ENCODE results near the gene C3. TPM values are rescaled to one million over a fixed set of nuclear protein-coding genes. Genes with fewer than 3 reads are reported as not detected.

The C3 gene
- total RNA-seq, 1 experiment from 2014 or later, result 5.0 TPM

DNA sequence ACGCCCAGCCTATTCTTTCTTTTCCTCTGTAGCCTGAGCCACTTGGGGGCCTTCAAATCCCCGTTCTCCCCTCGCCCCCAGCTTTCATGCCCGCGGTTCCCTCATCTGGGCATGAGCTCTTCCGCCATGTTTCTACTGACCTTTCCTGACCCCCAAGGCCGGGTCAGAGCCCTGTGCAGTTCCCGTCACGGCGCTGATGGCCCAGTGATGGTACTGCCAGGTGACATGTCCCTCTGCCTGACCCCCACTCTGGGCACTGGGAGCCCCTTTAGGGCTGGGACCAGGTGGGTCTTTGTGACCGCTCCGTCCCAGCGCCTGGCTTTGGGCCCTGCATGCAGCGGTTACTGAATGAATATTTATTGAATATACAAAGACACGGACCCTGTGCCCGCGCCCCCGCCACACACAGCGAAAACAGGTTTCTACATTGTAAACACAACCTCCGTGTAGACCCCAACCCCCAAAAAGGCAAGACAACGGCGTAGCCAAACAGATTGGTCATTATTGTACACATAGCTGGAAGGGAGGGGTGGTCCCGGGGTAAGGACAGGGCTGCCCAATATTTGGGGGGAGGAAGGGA lies 9.2 kb upstream of the C3 start:
- ATAC-seq, result no peak
- Histone ChIP-seq H3K4me3 (ENCODE audit: low read depth in 2 of 2, low read length in 2 of 2) (no peak overlapping the region), H3K27ac (ENCODE audit: low read length) (no peak overlapping the region), H3K9me3 (ENCODE audit: control insufficient read depth, insufficient read depth, low read depth, low read length) (no peaks in the 10 kb centered on the region), H3K36me3 (ENCODE audit: control insufficient read depth, insufficient read depth, low read length) (no peaks in the 10 kb centered on the region), H3K4me1 (ENCODE audit: control insufficient read depth, insufficient read depth, low read length) (no peaks in the 10 kb centered on the region), H3K27me3 (ENCODE audit: control insufficient read depth, insufficient read depth, low read length) (no peaks in the 10 kb centered on the region)
- in situ Hi-C loops (cut with HindIII; ENCODE audit: low pct_unique_long_range_greater_than_20kb, low sequenced_read_pairs), result no loop called here
- POLR2A ChIA-PET, result no interaction called here
- CTCF ChIA-PET, result no interaction called here
- no TSS peak for BruUV-seq (replicated peaks)
- no peak for DNase-seq (ENCODE audit: low read depth, low spot score)
- no peak for TF ChIP-seq CTCF (IDR thresholded peaks at IDR 0.05)
- no peak for TF ChIP-seq TCF7L2 (IDR thresholded peaks at IDR 0.05; ENCODE audit: low read depth, low read length)
- no peak for TF ChIP-seq POLR2AphosphoS5 (IDR thresholded peaks at IDR 0.05; ENCODE audit: low read depth, low read length)
- no peak for TF ChIP-seq SIN3A (IDR thresholded peaks at IDR 0.05; ENCODE audit: borderline replicate concordance, insufficient read depth, low read depth, low read length)
- TF ChIP-seq, protein P1, sequence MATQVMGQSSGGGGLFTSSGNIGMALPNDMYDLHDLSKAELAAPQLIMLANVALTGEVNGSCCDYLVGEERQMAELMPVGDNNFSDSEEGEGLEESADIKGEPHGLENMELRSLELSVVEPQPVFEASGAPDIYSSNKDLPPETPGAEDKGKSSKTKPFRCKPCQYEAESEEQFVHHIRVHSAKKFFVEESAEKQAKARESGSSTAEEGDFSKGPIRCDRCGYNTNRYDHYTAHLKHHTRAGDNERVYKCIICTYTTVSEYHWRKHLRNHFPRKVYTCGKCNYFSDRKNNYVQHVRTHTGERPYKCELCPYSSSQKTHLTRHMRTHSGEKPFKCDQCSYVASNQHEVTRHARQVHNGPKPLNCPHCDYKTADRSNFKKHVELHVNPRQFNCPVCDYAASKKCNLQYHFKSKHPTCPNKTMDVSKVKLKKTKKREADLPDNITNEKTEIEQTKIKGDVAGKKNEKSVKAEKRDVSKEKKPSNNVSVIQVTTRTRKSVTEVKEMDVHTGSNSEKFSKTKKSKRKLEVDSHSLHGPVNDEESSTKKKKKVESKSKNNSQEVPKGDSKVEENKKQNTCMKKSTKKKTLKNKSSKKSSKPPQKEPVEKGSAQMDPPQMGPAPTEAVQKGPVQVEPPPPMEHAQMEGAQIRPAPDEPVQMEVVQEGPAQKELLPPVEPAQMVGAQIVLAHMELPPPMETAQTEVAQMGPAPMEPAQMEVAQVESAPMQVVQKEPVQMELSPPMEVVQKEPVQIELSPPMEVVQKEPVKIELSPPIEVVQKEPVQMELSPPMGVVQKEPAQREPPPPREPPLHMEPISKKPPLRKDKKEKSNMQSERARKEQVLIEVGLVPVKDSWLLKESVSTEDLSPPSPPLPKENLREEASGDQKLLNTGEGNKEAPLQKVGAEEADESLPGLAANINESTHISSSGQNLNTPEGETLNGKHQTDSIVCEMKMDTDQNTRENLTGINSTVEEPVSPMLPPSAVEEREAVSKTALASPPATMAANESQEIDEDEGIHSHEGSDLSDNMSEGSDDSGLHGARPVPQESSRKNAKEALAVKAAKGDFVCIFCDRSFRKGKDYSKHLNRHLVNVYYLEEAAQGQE (IDR thresholded peaks at IDR 0.05; ENCODE audit: insufficient read depth in 1 of 2, low read depth in 2 of 2, low read length in 1 of 2), result no peak
- intact Hi-C loops (cut with micrococcal nuclease; ENCODE audit: unreplicated experiment), result no loop called here

- Histone ChIP-seq H3K36me3 (ENCODE audit: control insufficient read depth, insufficient read depth, low read length) (no peaks in the 10 kb centered on the region), H3K4me3 (ENCODE audit: low read depth in 2 of 2, low read length in 2 of 2) (no peak overlapping the region), H3K27me3 (ENCODE audit: control insufficient read depth, insufficient read depth, low read length) (no peaks in the 10 kb centered on the region), H3K27ac (ENCODE audit: low read length) (no peak overlapping the region), H3K9me3 (ENCODE audit: control insufficient read depth, insufficient read depth, low read depth, low read length) (no peaks in the 10 kb centered on the region), H3K4me1 (ENCODE audit: control insufficient read depth, insufficient read depth, low read length) (no peaks in the 10 kb centered on the region)
- BruUV-seq (replicated peaks), result no TSS peak
- ATAC-seq, result no peak
- in situ Hi-C loops (cut with HindIII; ENCODE audit: low pct_unique_long_range_greater_than_20kb, low sequenced_read_pairs) (no loop called here), intact Hi-C loops (cut with micrococcal nuclease; ENCODE audit: unreplicated experiment) (no loop called here)
- no peak for TF ChIP-seq SIN3A (IDR thresholded peaks at IDR 0.05; ENCODE audit: borderline replicate concordance, insufficient read depth, low read depth, low read length)
- TF ChIP-seq, protein P1 (IDR thresholded peaks at IDR 0.05; ENCODE audit: insufficient read depth in 1 of 2, low read depth in 2 of 2, low read length in 1 of 2), result no peak
- TF ChIP-seq TCF7L2 (IDR thresholded peaks at IDR 0.05; ENCODE audit: low read depth, low read length), result no peak
- no peak for TF ChIP-seq POLR2AphosphoS5 (IDR thresholded peaks at IDR 0.05; ENCODE audit: low read depth, low read length)
- no peak for TF ChIP-seq CTCF (IDR thresholded peaks at IDR 0.05)
- DNase-seq (ENCODE audit: low read depth, low spot score), result no peak
- POLR2A ChIA-PET, result no interaction called here
- CTCF ChIA-PET, result interaction anchor here (0.7 kb wide), 1 partner anchor 58 kb away, joined by 10 read pairs; the partner anchor contains the start of gene TNFSF14
Measured at GRCh38 chr19:6728346-6728745, 7.9 kb upstream of the C3 start.

All from Panc1 (cell line).